Stimulated activated CD4-positive, alpha-beta T cell treated with anti-CD3 and anti-CD28 coated beads, Interleukin-12 subunit alpha, Interleukin-12 subunit beta, amount 100 ng/mL, for 48 hours (primary cell): Measurements from ENCODE around the gene AK8.

Experiments used
- DNase-seq, 3 donors: peaks; one replicate each; pipeline ENCODE4 v3.0.0-alpha.2; 2020; ENCODE audit warnings: low read depth in 2 of 3, low spot score in 1 of 3

Gene AK8

GRCh38 chr9:132887181-132888120 is 9.4 kb upstream of the AK8 start:
- no peak for DNase-seq

GRCh38 chr9:132886334-132886725 is 8.2 kb upstream of the AK8 start:
- DNase-seq, result no peak

- no peak for DNase-seq
Measured at GRCh38 chr9:132885720-132886333, 7.7 kb upstream of the AK8 start.

GRCh38 chr9:132883349-132884294 is 5.5 kb upstream of the AK8 start:
- DNase-seq, result no peak

- DNase-seq, result no peak
Measured at GRCh38 chr9:132882616-132883015, 4.5 kb upstream of the AK8 start.

- DNase-seq, result no peak
Measured at GRCh38 chr9:132881826-132882225, 3.7 kb upstream of the AK8 start.

- no peak for DNase-seq
Measured at GRCh38 chr9:132880324-132880661, 2.2 kb upstream of the AK8 start.

- no peak for DNase-seq
Measured at GRCh38 chr9:132879457-132880323, 1.6 kb upstream of the AK8 start.

GRCh38 chr9:132878695-132879456 is 792 bp upstream of the AK8 start, which contains the start of gene SPACA9:
Gene SPACA9 (plus strand): TSS chr9:132878898. CDS start chr9:132883948, 5,050 bp downstream.
- peak in 1 of 3 donors; percentile 34 for DNase-seq

GRCh38 chr9:132877458-132877823 is 643 bp downstream of the AK8 start:
- no peak for DNase-seq

- no peak for DNase-seq
Measured at GRCh38 chr9:132876849-132877248, 1.2 kb downstream of the AK8 start.

GRCh38 chr9:132875159-132875558 is 2.9 kb downstream of the AK8 start:
- DNase-seq, result no peak

- no peak for DNase-seq
Measured at GRCh38 chr9:132873403-132873802, 4.7 kb downstream of the AK8 start.

- DNase-seq, result no peak
Measured at GRCh38 chr9:132869266-132869665, 8.8 kb downstream of the AK8 start.

GRCh38 chr9:132866898-132867297 is 11.2 kb downstream of the AK8 start:
- no peak for DNase-seq

GRCh38 chr9:132864691-132865090 is 13.4 kb downstream of the AK8 start:
- DNase-seq, result no peak

- DNase-seq, result no peak
Measured at GRCh38 chr9:132864277-132864676, 13.8 kb downstream of the AK8 start.

- no peak for DNase-seq
Measured at GRCh38 chr9:132863096-132863495, 15.0 kb downstream of the AK8 start.

- no peak for DNase-seq
Measured at GRCh38 chr9:132862533-132862932, 15.6 kb downstream of the AK8 start.

- DNase-seq, result no peak
Measured at GRCh38 chr9:132861666-132862065, 16.4 kb downstream of the AK8 start.
